ENCODE data around the gene RYR2. TPM values are rescaled to one million over a fixed set of nuclear protein-coding genes. Genes with fewer than 3 reads are reported as not detected.
A peak's percentile ranks its signal among the peaks of the same experiment; 100 is the strongest.

RYR2 gene
- total and polyA plus RNA-seq, 9 of the 15 experiments (the other 6 are each of a cell fraction or from before 2014, with no cell fraction given), result 0.03 to 0.42 (median 0.14) TPM

GRCh38 chr1:237206065-237206414 is 164.1 kb downstream of the RYR2 start:
- no peaks in the 10 kb centered on the region for H3K79me2 ChIP-seq (ENCODE audit: control insufficient read depth, insufficient read depth, low read length)
- under 1% methylated on average over 6 of the region's 6 CpGs for whole genome bisulfite sequencing (ENCODE audit: insufficient coverage, low coverage, missing lambda C conversion rate)
- TF ChIP-seq NBN (IDR thresholded peaks at IDR 0.05; ENCODE audit: low read depth), result no peak
- TF ChIP-seq CEBPB (tag; IDR thresholded peaks at IDR 0.05), result peak; percentile 0; the same call in 1 of the 2 replicates
- POLR2A ChIA-PET, result no interaction called here
- no peaks in the 10 kb centered on the region for H3K9me1 ChIP-seq (ENCODE audit: control insufficient read depth, insufficient read depth, low read length)
- ATAC-seq (peak; percentile 25; the same call in 1 of the 3 replicates), FAIRE-seq (no peak), DNase-seq (ENCODE audit: extremely low read depth in 1 of 4, low spot score in 3 of 4) (no peak)
- H3K36me3 ChIP-seq (ENCODE audit: control insufficient read depth, insufficient read depth, low read length), result no peaks in the 10 kb centered on the region
- no peaks in the 10 kb centered on the region for H3K27me3 ChIP-seq (ENCODE audit: control insufficient read depth in 2 of 2, insufficient read depth in 2 of 2, low read length in 2 of 2)
- BruUV-seq (replicated peaks), result no TSS peak
- H2AFZ ChIP-seq (ENCODE audit: low read depth, low read length), result no peak overlapping the region
- H3K4me2 ChIP-seq (ENCODE audit: insufficient read depth, low read length), result no peak overlapping the region
- H4K20me1 ChIP-seq (replicated peaks; ENCODE audit: control insufficient read depth, insufficient read depth, low read length), result no peaks in the 10 kb centered on the region
- H3K9me3 ChIP-seq (replicated peaks; ENCODE audit: control insufficient read depth, insufficient read depth, low read depth, low read length), result no peaks in the 10 kb centered on the region
- CTCF ChIA-PET (ENCODE audit: low intra/inter-chr PET ratio), result no interaction called here
- no peaks in the 10 kb centered on the region for H3K4me1 ChIP-seq (replicated peaks in 1 of 2; ENCODE audit: control insufficient read depth in 2 of 2, insufficient read depth in 2 of 2, low read length in 2 of 2)
- in situ Hi-C loops (cut with MboI) (no loop called here), intact Hi-C loops (cut with micrococcal nuclease) (no loop called here)
- no peak overlapping the region for H3K4me3 ChIP-seq
- H3K27ac ChIP-seq (ENCODE audit: extremely low read depth, low read depth, low read length), result no peak overlapping the region
- no peak overlapping the region for H3K9ac ChIP-seq (ENCODE audit: insufficient read depth in 1 of 2, low read depth in 2 of 2, low read length in 2 of 2)

- no peak for FAIRE-seq
- no peaks in the 10 kb centered on the region for H3K36me3 ChIP-seq (ENCODE audit: control insufficient read depth, insufficient read depth, low read length)
- no peak overlapping the region for H3K4me3 ChIP-seq
- WGBS (ENCODE audit: insufficient coverage, low coverage, missing lambda C conversion rate), result 0% methylated on average over 5 of the region's 5 CpGs
- no peaks in the 10 kb centered on the region for H3K9me3 ChIP-seq (replicated peaks; ENCODE audit: control insufficient read depth, insufficient read depth, low read depth, low read length)
- no peaks in the 10 kb centered on the region for H3K9me1 ChIP-seq (ENCODE audit: control insufficient read depth, insufficient read depth, low read length)
- H3K79me2 ChIP-seq (ENCODE audit: control insufficient read depth, insufficient read depth, low read length), result no peaks in the 10 kb centered on the region
- CTCF ChIA-PET (ENCODE audit: low intra/inter-chr PET ratio), result no interaction called here
- ATAC-seq, result no peak
- no peak overlapping the region for H3K9ac ChIP-seq (ENCODE audit: insufficient read depth in 1 of 2, low read depth in 2 of 2, low read length in 2 of 2)
- H3K27ac ChIP-seq (ENCODE audit: extremely low read depth, low read depth, low read length), result no peak overlapping the region
- no peaks in the 10 kb centered on the region for H4K20me1 ChIP-seq (replicated peaks; ENCODE audit: control insufficient read depth, insufficient read depth, low read length)
- POLR2A ChIA-PET, result no interaction called here
- H3K4me1 ChIP-seq (replicated peaks in 1 of 2; ENCODE audit: control insufficient read depth in 2 of 2, insufficient read depth in 2 of 2, low read length in 2 of 2), result no peaks in the 10 kb centered on the region
- H3K27me3 ChIP-seq (ENCODE audit: control insufficient read depth in 2 of 2, insufficient read depth in 2 of 2, low read length in 2 of 2), result no peaks in the 10 kb centered on the region
- H3K4me2 ChIP-seq (ENCODE audit: insufficient read depth, low read length), result no peak overlapping the region
- intact Hi-C loops (cut with micrococcal nuclease), result no loop called here
- no peak overlapping the region for H2AFZ ChIP-seq (ENCODE audit: low read depth, low read length)
- no peak for DNase-seq (ENCODE audit: extremely low read depth in 1 of 4, low spot score in 3 of 4)
- no TSS peak for BruUV-seq (replicated peaks)
- in situ Hi-C loops (cut with MboI), result no loop called here
- TF ChIP-seq ZNF12 (CRISPR knock-in tag; IDR thresholded peaks at IDR 0.05) (no peak), ARID4B (CRISPR knock-in tag; IDR thresholded peaks at IDR 0.05) (no peak), MTA3 (IDR thresholded peaks at IDR 0.05; ENCODE audit: borderline replicate concordance) (no peak), KDM4B (IDR thresholded peaks at IDR 0.05; ENCODE audit: borderline replicate concordance in 2 of 2, low read depth in 1 of 2) (no peak), MXD1 (CRISPR knock-in tag; IDR thresholded peaks at IDR 0.05; ENCODE audit: borderline replicate concordance, poor library complexity, severe bottlenecking) (no peak), XRCC4 (IDR thresholded peaks at IDR 0.05; ENCODE audit: extremely low read depth, insufficient read depth, insufficient read length) (no peak), ZNF644 (tag; IDR thresholded peaks at IDR 0.05; ENCODE audit: low read depth) (no peak)
Observed at GRCh38 chr1:237211031-237211430, 169.0 kb downstream of the RYR2 start.
